WTC11 (cell line): ENCODE data around the gene PIK3R1.

Source experiments
- MAX ChIP-seq: sonication (generic); formaldehyde crosslinking; IDR thresholded peaks from 2 replicates; pipeline ENCODE4 v1.8.0; 2022; ENCODE audit warnings: mild to moderate bottlenecking, missing genetic modification reagents
- TF ChIP-seq, protein P1 (sequence below): sonication (generic); formaldehyde crosslinking; IDR thresholded peaks from 2 replicates; pipeline ENCODE4 v1.8.0; 2022; ENCODE audit warnings: mild to moderate bottlenecking, missing genetic modification reagents

DNA sequence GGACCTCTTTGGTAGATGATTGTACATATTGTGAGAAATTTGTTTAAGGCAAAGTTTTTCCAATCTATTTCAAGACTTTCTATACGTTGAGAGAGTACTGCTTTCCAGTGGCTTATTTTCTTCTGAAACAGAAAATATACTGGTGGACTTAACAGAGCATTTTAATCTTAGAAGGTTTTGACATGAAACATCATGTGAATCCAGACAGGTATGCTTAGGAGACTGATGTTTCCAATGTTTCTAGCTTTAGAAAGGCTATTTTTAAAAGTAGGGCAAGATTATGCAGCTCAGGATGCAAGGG is 71.0 kb downstream of the PIK3R1 start:
- TF ChIP-seq MAX, result no peak
- TF ChIP-seq, protein P1, sequence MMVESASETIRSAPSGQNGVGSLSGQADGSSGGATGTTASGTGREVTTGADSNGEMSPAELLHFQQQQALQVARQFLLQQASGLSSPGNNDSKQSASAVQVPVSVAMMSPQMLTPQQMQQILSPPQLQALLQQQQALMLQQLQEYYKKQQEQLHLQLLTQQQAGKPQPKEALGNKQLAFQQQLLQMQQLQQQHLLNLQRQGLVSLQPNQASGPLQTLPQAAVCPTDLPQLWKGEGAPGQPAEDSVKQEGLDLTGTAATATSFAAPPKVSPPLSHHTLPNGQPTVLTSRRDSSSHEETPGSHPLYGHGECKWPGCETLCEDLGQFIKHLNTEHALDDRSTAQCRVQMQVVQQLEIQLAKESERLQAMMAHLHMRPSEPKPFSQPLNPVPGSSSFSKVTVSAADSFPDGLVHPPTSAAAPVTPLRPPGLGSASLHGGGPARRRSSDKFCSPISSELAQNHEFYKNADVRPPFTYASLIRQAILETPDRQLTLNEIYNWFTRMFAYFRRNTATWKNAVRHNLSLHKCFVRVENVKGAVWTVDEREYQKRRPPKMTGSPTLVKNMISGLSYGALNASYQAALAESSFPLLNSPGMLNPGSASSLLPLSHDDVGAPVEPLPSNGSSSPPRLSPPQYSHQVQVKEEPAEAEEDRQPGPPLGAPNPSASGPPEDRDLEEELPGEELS, result no peak
